ENCODE results near the gene TNS3. TPM values are rescaled to one million over a fixed set of nuclear protein-coding genes. Genes with fewer than 3 reads are reported as not detected.

TNS3 gene
- total RNA-seq, 1 donor from 2014 or later: 43.2 TPM

DNA sequence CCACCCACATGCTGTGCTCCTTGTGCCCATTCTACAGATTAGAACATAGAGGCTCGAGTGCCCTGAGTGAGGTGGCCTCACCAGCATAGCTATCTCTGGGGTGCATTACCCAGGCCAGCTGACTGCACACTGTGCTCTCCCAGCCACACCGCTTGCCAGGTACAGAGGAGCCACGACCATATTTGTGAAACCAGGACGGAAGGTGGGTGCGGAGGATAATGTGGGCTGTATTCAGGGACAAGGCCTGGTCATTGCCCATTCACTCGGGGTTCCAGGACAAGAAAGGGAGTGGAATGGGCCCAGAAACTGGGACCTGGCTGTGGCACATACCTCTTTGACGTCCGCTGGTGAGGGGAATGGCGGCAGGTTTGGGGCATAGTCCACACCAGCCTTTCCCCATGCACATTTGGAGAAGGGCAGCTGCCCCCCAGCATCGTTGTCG, 236.0 kb downstream of the TNS3 start:
- ATAC-seq (ENCODE audit: poor library complexity): no peak
- intact Hi-C loops (cut with DNase I): no loop called here

DNA sequence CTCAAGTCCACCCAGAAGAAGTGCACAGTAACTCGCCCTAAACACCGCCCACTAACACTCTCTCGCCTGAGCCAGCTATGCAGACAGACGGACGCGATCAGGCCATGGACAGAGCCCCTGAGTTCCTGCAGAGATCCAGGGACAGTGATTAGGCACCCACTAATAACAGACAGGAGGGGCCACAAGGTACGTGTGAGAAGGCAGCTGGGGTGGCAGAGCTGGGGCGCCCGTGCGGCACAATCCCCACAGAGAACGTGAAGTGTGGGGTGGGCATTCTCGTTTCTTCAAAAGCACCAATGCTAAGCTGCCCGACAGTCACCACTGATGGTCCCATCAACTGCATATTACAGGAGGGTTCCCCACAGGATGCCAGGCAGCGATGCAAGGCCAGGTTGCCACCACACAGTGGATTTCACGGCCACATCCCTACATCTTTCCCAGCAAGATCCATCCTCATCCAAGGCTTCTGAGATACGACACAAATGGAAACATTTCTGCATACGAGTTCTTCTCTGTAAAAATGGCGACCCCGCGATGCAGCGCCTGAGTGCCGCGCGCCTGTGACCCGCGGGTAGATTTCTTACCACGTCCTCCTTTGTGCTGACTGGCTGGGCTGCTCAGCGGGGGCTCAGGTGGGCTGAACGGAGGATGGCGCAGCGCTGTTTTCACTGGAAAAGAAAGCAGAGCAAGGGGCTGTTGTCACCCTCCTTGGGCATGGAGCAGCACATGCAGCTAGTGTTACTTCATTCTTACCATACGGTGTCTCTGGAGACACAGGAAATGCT, 237.5 kb downstream of the TNS3 start:
- DNase-seq: no peak
- intact Hi-C loops (cut with DNase I): no loop called here
- no peak for ATAC-seq (ENCODE audit: poor library complexity)

More for the DNA sequence above, 236.0 kb downstream of the TNS3 start:
- no peak for DNase-seq

GRCh38 chr7:47343061-47343455, 238.9 kb downstream of the TNS3 start:
- DNase-seq (no peak), ATAC-seq (ENCODE audit: poor library complexity) (peak; percentile 8)
- intact Hi-C loops (cut with DNase I): no loop called here

DNA sequence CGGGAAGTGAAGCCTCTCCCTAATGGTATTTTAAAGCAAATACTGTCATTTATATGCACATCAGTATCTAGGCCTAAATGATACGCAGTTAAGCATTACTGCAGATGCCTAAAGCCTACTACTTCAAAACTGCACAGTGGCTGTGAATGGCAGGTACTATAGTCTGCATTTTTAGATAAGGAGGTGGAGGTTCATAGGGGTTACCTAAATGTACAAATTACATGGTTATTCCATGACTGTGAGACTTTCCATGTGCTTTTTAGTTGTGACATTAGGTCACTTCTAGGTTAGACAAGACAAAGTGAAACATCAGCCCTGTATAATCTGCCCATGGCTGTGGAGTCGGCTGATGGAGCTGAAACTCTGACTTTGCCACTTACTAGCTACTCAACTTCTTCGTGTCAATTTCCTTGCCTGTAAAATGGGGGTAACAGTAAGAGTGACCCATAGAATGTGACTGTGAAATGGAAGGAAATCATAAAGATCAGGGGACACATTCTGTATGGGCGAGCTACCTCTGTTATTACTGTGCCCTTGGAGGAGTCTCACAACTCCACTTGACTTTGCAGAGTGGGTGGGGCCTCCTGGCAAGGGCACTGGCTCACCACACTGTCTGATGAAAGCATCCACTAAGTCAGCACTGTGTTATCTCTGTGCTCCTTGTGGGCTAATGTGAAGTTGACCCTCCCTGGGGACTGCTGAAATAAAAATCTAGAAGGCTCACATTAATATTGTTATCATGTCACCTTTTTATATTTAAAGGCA, 239.4 kb downstream of the TNS3 start:
- DNase-seq: no peak
- intact Hi-C loops (cut with DNase I): no loop called here
- peak; percentile 62 for ATAC-seq (ENCODE audit: poor library complexity)

GRCh38 chr7:47340517-47340916, 241.4 kb downstream of the TNS3 start:
- intact Hi-C loops (cut with DNase I): no loop called here
- ATAC-seq (ENCODE audit: poor library complexity): no peak
- no peak for DNase-seq

- no peak for DNase-seq
- intact Hi-C loops (cut with DNase I): no loop called here
- no peak for ATAC-seq (ENCODE audit: poor library complexity)
Measured at GRCh38 chr7:47338026-47338425, 243.9 kb downstream of the TNS3 start.

- DNase-seq (peak; percentile 67), ATAC-seq (ENCODE audit: poor library complexity) (peak; percentile 53)
- intact Hi-C loops (cut with DNase I): no loop called here
Measured at GRCh38 chr7:47337531-47337930, 244.4 kb downstream of the TNS3 start.

GRCh38 chr7:47336472-47337425, 245.2 kb downstream of the TNS3 start:
- DNase-seq (no peak), ATAC-seq (ENCODE audit: poor library complexity) (peak; percentile 43)
- intact Hi-C loops (cut with DNase I): no loop called here

GRCh38 chr7:47335557-47336471, 246.1 kb downstream of the TNS3 start:
- DNase-seq (peak; percentile 74), ATAC-seq (ENCODE audit: poor library complexity) (peak; percentile 91)
- intact Hi-C loops (cut with DNase I): no loop called here

- DNase-seq: no peak
- intact Hi-C loops (cut with DNase I): no loop called here
Measured at GRCh38 chr7:47335071-47335470, 246.8 kb downstream of the TNS3 start.

GRCh38 chr7:47333959-47334358, 248.0 kb downstream of the TNS3 start:
- no peak for ATAC-seq (ENCODE audit: poor library complexity)
- no peak for DNase-seq
- intact Hi-C loops (cut with DNase I): no loop called here

More at GRCh38 chr7:47335071-47335470, 246.8 kb downstream of the TNS3 start:
- no peak for ATAC-seq (ENCODE audit: poor library complexity)

- DNase-seq (no peak), ATAC-seq (ENCODE audit: poor library complexity) (no peak)
- intact Hi-C loops (cut with DNase I): no loop called here
Measured at GRCh38 chr7:47333554-47333887, 248.4 kb downstream of the TNS3 start.

DNA sequence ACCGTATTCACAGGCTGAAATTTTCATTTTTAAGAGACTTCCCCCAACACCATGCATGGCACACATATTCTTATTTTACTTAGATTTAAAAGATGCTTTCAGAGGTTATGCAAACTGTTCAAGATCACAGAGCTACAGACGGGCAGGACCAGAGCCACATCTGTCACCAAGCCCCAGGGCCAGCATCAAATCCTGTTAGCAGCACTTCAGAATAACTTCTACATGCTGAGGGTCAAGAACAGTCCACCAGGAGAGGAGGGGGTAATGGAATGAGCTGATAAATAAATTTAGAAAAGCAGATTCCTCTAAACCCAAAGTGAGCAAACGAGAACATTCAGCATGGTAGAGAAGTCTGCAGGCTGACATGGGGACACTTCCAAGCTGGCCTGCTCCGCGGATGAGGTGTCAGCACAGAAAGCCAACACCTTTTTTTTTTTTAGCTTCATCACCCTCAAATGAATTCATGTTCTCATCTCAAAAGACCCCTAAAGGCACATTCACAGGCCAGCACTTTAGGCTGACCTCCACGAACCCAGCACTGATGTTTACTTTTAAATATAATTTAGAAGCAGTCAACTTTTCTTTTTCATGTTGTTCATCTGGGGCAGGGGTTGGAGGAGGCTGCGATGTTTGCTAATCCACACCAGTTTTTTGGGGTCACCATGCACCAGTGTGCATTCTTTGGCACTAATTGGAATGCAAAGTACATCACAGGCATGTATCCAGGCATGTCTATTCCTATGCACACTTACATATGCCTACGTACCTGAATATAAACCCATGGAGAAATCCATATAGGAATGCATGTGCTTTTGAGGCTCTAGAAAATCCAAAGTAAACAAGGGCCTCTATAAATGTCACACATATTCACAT, 249.0 kb downstream of the TNS3 start:
- intact Hi-C loops (cut with DNase I): no loop called here
- DNase-seq: no peak
- no peak for ATAC-seq (ENCODE audit: poor library complexity)

- DNase-seq (no peak), ATAC-seq (ENCODE audit: poor library complexity) (no peak)
- intact Hi-C loops (cut with DNase I): no loop called here
Measured at GRCh38 chr7:47332213-47332612, 249.7 kb downstream of the TNS3 start.

GRCh38 chr7:47331179-47331565, 250.7 kb downstream of the TNS3 start:
- ATAC-seq (ENCODE audit: poor library complexity) (no peak), DNase-seq (no peak)
- intact Hi-C loops (cut with DNase I): no loop called here

DNA sequence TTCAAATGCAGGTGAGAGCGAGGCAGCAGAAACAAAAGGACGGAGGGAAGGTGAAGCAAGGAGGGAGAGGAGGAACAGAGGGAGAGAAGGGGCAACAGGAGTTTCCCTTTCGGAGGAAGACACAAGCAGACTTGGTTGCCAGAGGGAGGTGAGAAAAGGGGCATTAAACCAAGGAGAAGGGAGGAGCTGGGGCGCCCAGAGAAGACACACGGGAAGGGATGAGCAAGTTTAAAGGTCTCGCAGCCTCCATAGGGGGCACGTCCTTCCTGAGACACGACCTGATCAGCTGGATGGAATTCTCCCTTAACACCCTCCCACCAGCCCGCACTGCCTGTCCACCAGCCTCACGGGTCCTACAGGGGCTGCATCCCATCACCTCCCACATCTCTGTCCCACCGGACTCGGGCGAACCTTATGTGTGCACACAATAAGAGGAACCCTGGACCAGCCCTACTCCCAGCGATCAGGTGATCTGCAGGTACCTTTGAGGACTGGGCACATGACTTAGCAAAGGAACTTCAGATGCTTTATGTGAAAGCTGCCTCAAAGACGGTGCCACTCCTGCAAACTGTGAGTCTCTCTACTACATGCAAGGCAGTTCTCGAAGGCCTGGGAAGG, 251.2 kb downstream of the TNS3 start:
- intact Hi-C loops (cut with DNase I): no loop called here
- no peak for DNase-seq

DNA sequence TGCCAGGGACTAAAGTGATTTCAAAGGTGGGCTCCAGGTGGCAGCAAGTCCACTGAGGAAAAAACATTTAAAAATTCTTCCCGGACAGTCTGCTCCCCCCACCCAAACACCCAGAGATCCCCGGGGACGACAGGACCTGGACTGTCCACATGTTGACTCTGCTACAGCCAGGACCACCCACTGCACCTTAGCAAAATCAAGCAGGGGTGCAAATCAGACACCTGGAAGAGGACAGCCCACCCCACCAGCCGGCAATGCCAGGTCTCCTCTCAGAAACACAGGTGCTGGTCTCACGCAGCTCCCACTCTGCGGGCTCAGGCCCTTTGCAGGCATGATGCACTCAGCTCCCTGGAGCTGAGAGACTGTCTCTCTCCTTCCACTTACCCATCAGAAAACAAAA, 251.9 kb downstream of the TNS3 start:
- ATAC-seq (ENCODE audit: poor library complexity) (no peak), DNase-seq (no peak)
- intact Hi-C loops (cut with DNase I): no loop called here

More for the DNA sequence above, 251.2 kb downstream of the TNS3 start:
- ATAC-seq (ENCODE audit: poor library complexity): no peak
